GM19438 (cell line): ENCODE measurements around the gene PTPN21.

Experiments
- ATAC-seq: cut with Tn5 transposase; IDR thresholded peaks from one replicate; pipeline ENCODE4 v1.9.1; 2021; ENCODE audit warnings: low read depth; ENCODE audit not compliant: unreplicated experiment

PTPN21 gene

GRCh38 chr14:88554457-88555286 is at the start of gene PTPN21:
TSS of gene PTPN21 (minus strand) at chr14:88555007. CDS start at chr14:88550417, 4,590 bp downstream.
- ATAC-seq = no peak

GRCh38 chr14:88604212-88604611 is 49.4 kb upstream of the PTPN21 start:
- no peak for ATAC-seq

- ATAC-seq = peak; percentile 86
Measured at GRCh38 chr14:88599761-88600439, 45.1 kb upstream of the PTPN21 start.

- peak; percentile 32 for ATAC-seq
Measured at GRCh38 chr14:88599326-88599725, 44.5 kb upstream of the PTPN21 start.

GRCh38 chr14:88598097-88598675 is 43.4 kb upstream of the PTPN21 start:
- ATAC-seq = no peak

GRCh38 chr14:88597601-88598000 is 42.8 kb upstream of the PTPN21 start:
- no peak for ATAC-seq

GRCh38 chr14:88597038-88597437 is 42.2 kb upstream of the PTPN21 start:
- no peak for ATAC-seq

GRCh38 chr14:88592031-88592430 is 37.2 kb upstream of the PTPN21 start:
- no peak for ATAC-seq

GRCh38 chr14:88590173-88590572 is 35.4 kb upstream of the PTPN21 start:
- ATAC-seq = no peak

GRCh38 chr14:88588081-88588480 is 33.3 kb upstream of the PTPN21 start:
- no peak for ATAC-seq

GRCh38 chr14:88584451-88584850 is 29.6 kb upstream of the PTPN21 start:
- ATAC-seq = no peak

GRCh38 chr14:88576222-88576621 is 21.4 kb upstream of the PTPN21 start:
- no peak for ATAC-seq

- no peak for ATAC-seq
Measured at GRCh38 chr14:88572117-88572516, 17.3 kb upstream of the PTPN21 start.

- ATAC-seq = no peak
Measured at GRCh38 chr14:88568196-88568595, 13.4 kb upstream of the PTPN21 start.

- ATAC-seq = no peak
Measured at GRCh38 chr14:88565427-88565826, 10.6 kb upstream of the PTPN21 start.

GRCh38 chr14:88563845-88564244 is 9.0 kb upstream of the PTPN21 start:
- ATAC-seq = no peak

- ATAC-seq = peak; percentile 89
Measured at GRCh38 chr14:88562831-88563686, 8.3 kb upstream of the PTPN21 start, which contains the start of gene ZC3H14. TSS of gene ZC3H14 (plus strand) at chr14:88563037. CDS start at chr14:88563134, 97 bp downstream.

GRCh38 chr14:88562532-88562830 is 7.7 kb upstream of the PTPN21 start:
- no peak for ATAC-seq

GRCh38 chr14:88559852-88560251 is 5.0 kb upstream of the PTPN21 start:
- ATAC-seq = no peak

GRCh38 chr14:88556581-88556980 is 1.8 kb upstream of the PTPN21 start:
- no peak for ATAC-seq
